Measurements from ENCODE around the gene MAU2. TPM values are rescaled to one million over a fixed set of nuclear protein-coding genes. Genes with fewer than 3 reads are reported as not detected.

MAU2 gene
- total RNA-seq, 1 donor = 32.4 TPM

DNA sequence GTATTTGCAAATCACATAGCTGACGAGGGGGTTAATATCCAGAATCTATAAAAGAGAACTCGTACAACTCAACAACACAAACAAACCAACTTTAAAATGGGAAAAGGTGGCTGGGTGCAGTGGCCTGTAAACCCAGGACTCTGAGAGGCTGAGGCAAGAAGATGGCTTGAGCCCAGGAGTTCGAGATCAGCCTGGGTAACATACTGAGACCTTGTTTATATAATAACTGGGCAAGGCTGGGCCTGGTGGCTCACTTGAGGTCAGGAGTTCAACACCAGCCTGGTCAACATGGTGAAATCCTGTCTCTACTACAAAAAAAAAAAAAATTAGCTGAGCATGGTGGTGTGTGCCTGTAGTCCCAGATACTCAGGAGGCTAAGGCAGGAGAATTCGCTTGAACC lies 25.7 kb upstream of the MAU2 start:
- TF ChIP-seq, protein P1, sequence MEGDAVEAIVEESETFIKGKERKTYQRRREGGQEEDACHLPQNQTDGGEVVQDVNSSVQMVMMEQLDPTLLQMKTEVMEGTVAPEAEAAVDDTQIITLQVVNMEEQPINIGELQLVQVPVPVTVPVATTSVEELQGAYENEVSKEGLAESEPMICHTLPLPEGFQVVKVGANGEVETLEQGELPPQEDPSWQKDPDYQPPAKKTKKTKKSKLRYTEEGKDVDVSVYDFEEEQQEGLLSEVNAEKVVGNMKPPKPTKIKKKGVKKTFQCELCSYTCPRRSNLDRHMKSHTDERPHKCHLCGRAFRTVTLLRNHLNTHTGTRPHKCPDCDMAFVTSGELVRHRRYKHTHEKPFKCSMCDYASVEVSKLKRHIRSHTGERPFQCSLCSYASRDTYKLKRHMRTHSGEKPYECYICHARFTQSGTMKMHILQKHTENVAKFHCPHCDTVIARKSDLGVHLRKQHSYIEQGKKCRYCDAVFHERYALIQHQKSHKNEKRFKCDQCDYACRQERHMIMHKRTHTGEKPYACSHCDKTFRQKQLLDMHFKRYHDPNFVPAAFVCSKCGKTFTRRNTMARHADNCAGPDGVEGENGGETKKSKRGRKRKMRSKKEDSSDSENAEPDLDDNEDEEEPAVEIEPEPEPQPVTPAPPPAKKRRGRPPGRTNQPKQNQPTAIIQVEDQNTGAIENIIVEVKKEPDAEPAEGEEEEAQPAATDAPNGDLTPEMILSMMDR (IDR thresholded peaks at IDR 0.05; ENCODE audit: insufficient read depth, low read depth, low read length) = no peak
- H3K4me3 ChIP-seq (ENCODE audit: low read depth, low read length) = no peak overlapping the region
- peak; percentile 5 for DNase-seq (ENCODE audit: low read depth)

DNA sequence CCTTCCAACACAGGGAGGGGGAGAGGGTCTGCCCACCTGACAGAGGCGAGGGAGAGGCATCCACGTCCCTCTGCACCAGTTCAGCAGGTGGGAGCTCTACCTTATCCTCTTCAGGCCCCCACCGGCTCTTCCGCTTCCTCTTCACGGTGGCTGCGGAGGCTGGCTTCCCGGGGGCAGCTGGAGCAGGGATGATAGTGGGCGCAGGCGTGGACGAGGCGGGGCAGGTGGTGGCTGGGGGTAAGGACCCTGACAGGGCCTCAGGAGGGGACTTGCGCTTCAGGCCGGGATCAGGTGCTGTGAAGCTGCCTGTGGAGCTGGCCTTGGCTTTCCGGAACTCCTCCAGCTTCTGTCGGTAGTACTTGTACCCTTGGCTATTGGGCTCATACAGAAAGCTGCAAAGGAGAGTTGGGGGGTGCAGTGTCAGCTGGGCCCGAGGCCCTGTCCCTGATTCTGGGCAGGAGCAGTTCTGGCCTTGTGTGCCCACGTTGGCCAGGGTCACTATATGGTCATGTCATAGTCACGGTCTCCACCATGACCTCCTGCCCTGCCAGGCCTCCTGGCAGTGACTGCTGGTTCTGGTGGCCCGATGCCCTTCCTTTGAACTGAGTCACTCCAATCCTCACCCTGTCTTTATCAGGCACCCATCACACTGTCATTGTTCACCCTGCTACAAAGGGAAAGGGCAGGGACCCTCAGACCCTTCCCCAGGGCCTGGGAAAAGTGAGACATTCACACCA lies 23.5 kb upstream of the MAU2 start:
- TF ChIP-seq, protein P1 (IDR thresholded peaks at IDR 0.05; ENCODE audit: insufficient read depth, low read depth, low read length) = no peak
- no peak for DNase-seq (ENCODE audit: low read depth)
- H3K4me3 ChIP-seq (ENCODE audit: low read depth, low read length) = no peak overlapping the region

DNA sequence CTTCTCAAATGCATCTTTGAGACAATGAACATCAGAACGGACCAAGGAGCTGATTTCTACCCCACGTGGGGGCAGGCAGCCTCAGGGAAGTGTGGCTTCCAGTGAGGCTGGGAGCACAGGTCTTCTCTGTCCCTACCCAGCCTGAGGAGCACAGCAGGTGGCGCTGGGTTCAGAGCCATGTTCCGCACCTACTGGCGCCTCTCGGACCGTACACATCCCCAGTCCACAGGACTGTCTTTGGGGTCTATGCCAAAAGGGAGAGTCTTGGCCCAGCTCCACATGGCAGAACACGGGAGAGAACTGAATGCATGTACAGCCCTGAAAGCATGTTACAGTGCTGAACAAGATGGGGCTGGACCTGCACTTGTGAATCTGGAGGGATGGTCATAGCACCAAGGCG lies 22.9 kb upstream of the MAU2 start:
- no peak overlapping the region for H3K4me3 ChIP-seq (ENCODE audit: low read depth, low read length)
- no peak for DNase-seq (ENCODE audit: low read depth)
- TF ChIP-seq, protein P1 (IDR thresholded peaks at IDR 0.05; ENCODE audit: insufficient read depth, low read depth, low read length) = no peak

DNA sequence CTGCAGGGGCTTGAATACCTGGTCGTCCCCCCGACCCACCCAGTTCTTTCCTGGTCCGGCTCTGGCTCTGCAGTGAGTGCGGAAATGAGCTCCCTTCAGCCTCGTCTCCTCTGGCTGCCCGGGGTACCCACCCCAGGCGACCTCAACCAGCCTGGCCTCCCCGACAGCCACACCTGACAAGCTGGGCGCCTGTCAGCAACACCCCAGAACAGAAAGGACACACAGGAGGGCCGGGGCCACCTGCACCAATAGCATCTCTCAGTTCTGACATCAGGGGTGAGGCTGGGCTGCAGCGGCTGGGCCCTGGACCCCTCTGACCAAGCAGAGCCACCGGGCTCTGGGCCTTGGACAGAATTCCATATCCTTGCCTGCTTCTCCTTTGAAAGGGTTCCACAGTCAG lies 20.0 kb upstream of the MAU2 start:
- no peak overlapping the region for H3K4me3 ChIP-seq (ENCODE audit: low read depth, low read length)
- TF ChIP-seq, protein P1 (IDR thresholded peaks at IDR 0.05; ENCODE audit: insufficient read depth, low read depth, low read length) = no peak
- DNase-seq (ENCODE audit: low read depth) = no peak

DNA sequence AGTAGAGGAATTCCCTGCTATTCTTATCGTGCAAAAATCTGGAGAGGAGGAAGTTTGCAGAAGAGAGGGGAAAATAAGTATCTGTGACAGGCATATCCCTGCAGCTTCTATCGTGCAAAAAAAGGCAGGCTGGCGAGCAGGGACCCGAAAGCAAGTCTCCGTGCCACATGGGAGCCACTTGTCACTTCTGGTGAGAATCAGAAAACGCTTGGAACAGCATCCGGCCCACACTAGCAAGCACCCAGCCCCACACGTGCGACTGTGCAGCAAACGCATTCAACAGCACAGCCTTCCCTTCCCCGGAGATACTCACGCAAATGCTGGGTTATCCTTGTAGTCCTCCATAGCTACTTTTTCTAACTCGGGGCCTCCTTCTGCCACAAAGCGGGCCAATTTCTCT lies 17.2 kb upstream of the MAU2 start:
- TF ChIP-seq, protein P1 (IDR thresholded peaks at IDR 0.05; ENCODE audit: insufficient read depth, low read depth, low read length) = no peak
- H3K4me3 ChIP-seq (ENCODE audit: low read depth, low read length) = no peak overlapping the region
- no peak for DNase-seq (ENCODE audit: low read depth)

DNA sequence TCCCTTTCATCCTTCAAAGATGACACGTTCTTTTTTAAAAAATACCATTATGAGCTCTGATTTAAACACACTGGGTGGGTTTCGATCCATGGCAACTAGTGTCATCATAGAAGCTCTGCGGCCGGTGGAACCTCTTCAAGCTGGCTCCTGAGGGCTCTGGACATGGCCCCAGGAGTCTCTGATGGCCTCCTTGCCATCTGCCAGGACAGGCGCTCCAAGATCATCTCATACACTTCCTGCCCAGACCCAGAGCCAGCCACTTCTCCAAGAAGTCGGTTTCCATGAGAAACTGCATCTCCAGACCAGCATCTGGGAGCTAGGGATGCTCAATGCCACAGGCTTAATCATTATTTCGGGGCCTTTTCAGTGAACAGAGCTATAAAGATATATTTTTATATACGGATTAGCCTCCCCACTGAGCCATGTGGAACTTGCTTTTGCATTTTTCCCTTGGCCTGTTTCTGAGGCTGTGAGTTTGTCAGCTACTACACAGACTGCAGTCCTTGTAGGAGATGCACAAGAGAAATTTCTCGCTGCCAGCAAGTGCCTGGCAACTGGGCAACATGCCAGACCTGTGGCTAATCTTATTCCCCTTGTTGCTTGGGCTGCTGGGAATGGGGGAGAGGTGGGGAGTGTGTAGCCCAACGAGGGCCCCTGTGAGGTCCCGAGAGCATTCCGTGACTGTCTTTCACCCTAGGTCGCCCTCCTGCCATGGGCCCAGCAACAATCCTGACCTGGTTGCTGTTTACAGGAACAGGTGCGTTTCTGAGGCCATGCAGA lies 16.3 kb upstream of the MAU2 start:
- no peak for DNase-seq (ENCODE audit: low read depth)
- no peak overlapping the region for H3K4me3 ChIP-seq (ENCODE audit: low read depth, low read length)
- TF ChIP-seq, protein P1 (IDR thresholded peaks at IDR 0.05; ENCODE audit: insufficient read depth, low read depth, low read length) = no peak
